Loucy (cell line): Measurements from ENCODE around the gene HSD11B2.
A peak's percentile ranks its signal among the peaks of the same experiment; 100 is the strongest.

Experiments
- H2AFZ ChIP-seq: fragments of 200-600 bp; sonication (generic); 2 replicates; pipeline ENCODE4 v1.6.0; 2016; ENCODE audit warnings: antibody characterized with exemption, mild to moderate bottlenecking, low read length, moderate library complexity
- H3F3A ChIP-seq: fragments of 200-600 bp; 2 replicates; pipeline ENCODE4 v1.6.0; 2016; ENCODE audit warnings: antibody characterized with exemption, low read depth, mild to moderate bottlenecking
- H3K27me3 ChIP-seq: fragments of 200-600 bp; sonication (generic); 2 replicates; pipeline ENCODE4 v1.6.1; 2014; ENCODE audit warnings: low read length, mild to moderate bottlenecking; ENCODE audit not compliant: insufficient read depth, poor library complexity, severe bottlenecking
- H3K36me3 ChIP-seq: fragments of 200-600 bp; sonication (generic); 2 replicates; pipeline ENCODE4 v1.6.1; 2016; ENCODE audit warnings: low read length; ENCODE audit not compliant: insufficient read depth
- H3K4me1 ChIP-seq: fragments of 200-600 bp; sonication (generic); 2 replicates; pipeline ENCODE4 v1.5.1; 2014; ENCODE audit warnings: low read length, mild to moderate bottlenecking; ENCODE audit not compliant: insufficient read depth, poor library complexity, severe bottlenecking
- H3K4me2 ChIP-seq: fragments of 200-600 bp; sonication (generic); 2 replicates; pipeline ENCODE4 v1.6.0; 2014; ENCODE audit warnings: antibody characterized with exemption, low read length, low read depth, mild to moderate bottlenecking; ENCODE audit not compliant: poor library complexity, severe bottlenecking
- H3K4me3 ChIP-seq: fragments of 200-600 bp; sonication (generic); 2 replicates; pipeline ENCODE4 v1.5.1; 2014; ENCODE audit warnings: low read length, mild to moderate bottlenecking, mixed read lengths; ENCODE audit not compliant: poor library complexity, severe bottlenecking
- H3K79me2 ChIP-seq: fragments of 200-600 bp; sonication (generic); 2 replicates; pipeline ENCODE4 v1.6.1; 2014; ENCODE audit warnings: low read length; ENCODE audit not compliant: insufficient read depth
- H3K9ac ChIP-seq: fragments of 200-600 bp; sonication (generic); 2 replicates; pipeline ENCODE4 v1.6.0; 2014; ENCODE audit warnings: mild to moderate bottlenecking, low read depth, low read length, moderate library complexity; ENCODE audit not compliant: poor library complexity, severe bottlenecking
- H3K9me2 ChIP-seq: fragments of 200-600 bp; sonication (generic); replicated peaks from 2 replicates; pipeline ENCODE4 v1.6.1; 2016; ENCODE audit warnings: low read depth, low read length, mixed read lengths
- H3K9me3 ChIP-seq: fragments of 200-600 bp; sonication (generic); 2 replicates; pipeline ENCODE4 v1.6.1; 2014; ENCODE audit warnings: mild to moderate bottlenecking, antibody characterized with exemption, low read length, low read depth; ENCODE audit not compliant: insufficient read depth
- H4K20me1 ChIP-seq: fragments of 200-600 bp; sonication (generic); 2 replicates; pipeline ENCODE4 v1.6.0; 2014; ENCODE audit warnings: antibody characterized with exemption, low read length, mild to moderate bottlenecking; ENCODE audit not compliant: insufficient read depth, poor library complexity, severe bottlenecking
- CTCF ChIP-seq: fragments of 200-600 bp; sonication (generic); conservative IDR thresholded peaks from 2 replicates; pipeline ENCODE4 v1.5.1; 2014; ENCODE audit warnings: mild to moderate bottlenecking, antibody characterized with exemption, low read length
- EZH2phosphoT487 ChIP-seq: fragments of 200-600 bp; IDR thresholded peaks from 2 replicates; pipeline ENCODE4 v1.6.1; 2018; ENCODE audit warnings: antibody characterized with exemption, mild to moderate bottlenecking, moderate library complexity, borderline replicate concordance

The HSD11B2 gene

DNA sequence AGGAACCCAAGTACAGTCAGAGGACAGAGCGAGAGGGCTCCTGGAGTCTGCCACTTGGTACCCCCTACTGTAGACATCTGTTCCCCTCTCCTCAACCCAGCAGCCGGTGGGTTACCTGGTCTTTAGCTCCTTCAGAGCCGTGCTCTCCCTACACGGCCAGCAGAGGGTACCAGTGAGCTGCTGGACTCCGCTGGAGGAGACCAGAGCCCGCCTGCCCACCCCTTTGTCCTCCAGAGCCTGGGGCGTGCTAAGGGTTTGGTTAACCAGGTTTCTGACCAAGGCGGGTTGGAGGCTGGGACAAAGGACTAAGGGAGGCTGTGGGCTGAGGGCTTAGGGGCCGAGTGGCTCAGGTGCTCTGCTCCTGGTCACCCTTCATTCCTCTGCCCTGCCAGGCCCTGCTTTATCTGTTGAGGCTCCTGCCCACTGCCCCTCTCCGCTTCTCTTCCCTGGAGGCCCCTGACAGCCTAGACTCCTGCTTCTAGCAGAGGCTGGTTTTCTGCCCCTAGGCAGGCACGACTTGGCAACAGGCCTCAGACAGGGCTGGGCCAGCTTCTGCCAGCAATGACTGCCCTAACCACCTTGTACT, 2.7 kb upstream of the HSD11B2 start:
- Histone ChIP-seq H3K4me2 (no peak overlapping the region), H3K36me3 (no peaks in the 10 kb centered on the region), H3F3A (no peaks in the 10 kb centered on the region), H2AFZ (peak overlapping the region; percentile 45; the same call in 1 of the 2 replicates), H3K4me1 (no peaks in the 10 kb centered on the region), H3K9me3 (no peaks in the 10 kb centered on the region), H3K79me2 (no peaks in the 10 kb centered on the region), H3K9ac (no peak overlapping the region), H3K27me3 (no peaks in the 10 kb centered on the region), H4K20me1 (no peaks in the 10 kb centered on the region), H3K4me3 (no peak overlapping the region), H3K9me2 (no peaks in the 10 kb centered on the region)
- TF ChIP-seq EZH2phosphoT487 (no peak), CTCF (peak; percentile 86)

DNA sequence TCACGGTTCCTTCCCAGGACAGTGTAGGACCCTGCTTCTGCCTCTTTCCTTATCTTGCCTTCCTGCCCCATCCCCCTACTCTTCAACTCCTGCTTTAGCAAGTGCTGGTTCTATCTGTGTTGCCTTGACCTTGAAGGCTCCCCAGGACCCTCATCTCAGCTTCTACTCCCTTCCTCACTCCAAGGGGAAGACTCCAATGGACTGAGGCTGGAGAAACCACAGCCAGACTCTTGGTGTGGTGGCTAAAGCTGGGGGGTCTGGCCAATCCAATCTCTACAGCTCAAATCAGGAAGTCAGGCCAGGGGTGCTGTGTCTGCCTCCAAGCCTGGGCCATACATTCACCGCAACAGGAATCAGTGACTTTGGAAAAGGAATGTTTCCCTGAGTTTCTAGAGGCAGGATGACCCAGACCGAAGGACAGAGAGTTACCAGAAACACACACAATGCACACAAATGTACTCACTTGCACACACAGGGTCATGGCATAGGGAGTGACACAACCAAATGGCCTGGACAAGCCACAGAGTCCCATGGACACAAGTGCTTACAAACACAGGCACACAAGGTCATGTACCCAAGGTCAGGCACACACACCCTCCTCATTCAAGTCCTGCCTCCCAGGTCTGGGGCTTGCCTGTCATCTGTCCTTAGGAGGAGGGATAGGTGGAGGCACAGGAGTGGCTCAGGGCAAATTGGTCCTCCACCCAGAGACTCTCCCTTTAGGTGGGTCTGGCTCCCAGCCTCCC, 1.7 kb upstream of the HSD11B2 start:
- TF ChIP-seq CTCF, result no peak
- no peak for TF ChIP-seq EZH2phosphoT487
- no peak overlapping the region for H3K4me2 ChIP-seq

DNA sequence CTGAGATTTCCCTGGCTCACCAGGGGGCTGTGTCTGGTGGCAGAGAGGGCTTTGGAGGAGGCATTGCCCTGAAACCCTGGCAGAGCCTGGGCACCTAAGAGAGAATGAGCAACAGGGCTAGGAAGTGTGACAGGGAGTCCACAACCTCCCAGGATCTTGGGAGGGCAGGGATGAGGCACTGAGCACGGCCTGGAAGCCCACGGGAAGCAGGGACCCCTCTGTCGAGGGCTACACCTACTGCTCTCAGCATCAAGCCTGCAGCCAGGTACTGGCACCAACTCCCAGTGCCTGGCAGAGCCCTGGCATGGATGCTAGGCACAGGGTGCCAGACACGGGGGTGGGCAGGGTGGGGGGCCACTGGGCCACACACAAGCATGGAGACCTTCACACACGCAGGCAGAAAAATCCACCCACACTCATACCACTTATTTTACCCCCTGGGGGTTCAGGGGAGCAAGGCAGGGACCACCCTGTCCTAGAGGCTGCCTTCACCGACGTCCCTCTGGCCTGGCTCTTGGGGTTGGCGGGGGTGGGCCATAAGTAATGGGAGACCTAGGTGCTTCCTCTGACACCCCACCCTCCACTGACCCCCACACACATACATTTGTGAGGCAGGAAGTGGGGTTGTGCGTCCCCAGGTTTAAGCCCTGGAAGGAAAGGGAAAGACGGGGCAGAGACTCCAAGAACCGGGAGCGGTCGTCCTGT, 970 bp upstream of the HSD11B2 start:
- H3K9me3 ChIP-seq, result no peaks in the 10 kb centered on the region
- H3K9ac ChIP-seq, result no peak overlapping the region

More for the DNA sequence above, 1.7 kb upstream of the HSD11B2 start:
- Histone ChIP-seq H3F3A (no peaks in the 10 kb centered on the region), H4K20me1 (no peaks in the 10 kb centered on the region), H3K9me2 (no peaks in the 10 kb centered on the region), H3K9ac (no peak overlapping the region), H3K4me3 (no peak overlapping the region), H3K4me1 (no peaks in the 10 kb centered on the region), H3K9me3 (no peaks in the 10 kb centered on the region), H2AFZ (no peak overlapping the region), H3K36me3 (no peaks in the 10 kb centered on the region), H3K27me3 (no peaks in the 10 kb centered on the region), H3K79me2 (no peaks in the 10 kb centered on the region)

More for the DNA sequence above, 970 bp upstream of the HSD11B2 start:
- Histone ChIP-seq H3F3A (no peaks in the 10 kb centered on the region), H3K27me3 (no peaks in the 10 kb centered on the region), H4K20me1 (no peaks in the 10 kb centered on the region), H3K9me2 (no peaks in the 10 kb centered on the region), H2AFZ (no peak overlapping the region), H3K79me2 (no peaks in the 10 kb centered on the region), H3K4me2 (no peak overlapping the region), H3K4me3 (no peak overlapping the region), H3K4me1 (no peaks in the 10 kb centered on the region), H3K36me3 (no peaks in the 10 kb centered on the region)
- no peak for TF ChIP-seq CTCF
- no peak for TF ChIP-seq EZH2phosphoT487
